Stimulated activated naive CD4-positive, alpha-beta T cell treated with Interleukin-2 at 50 U/mL for 16 hours (primary cell): ENCODE measurements around the gene LRRIQ1.

Source experiments
- DNase-seq: peaks from one replicate; lab custom pipeline; 2025; lab: John Stamatoyannopoulos, UW

LRRIQ1 gene

DNA sequence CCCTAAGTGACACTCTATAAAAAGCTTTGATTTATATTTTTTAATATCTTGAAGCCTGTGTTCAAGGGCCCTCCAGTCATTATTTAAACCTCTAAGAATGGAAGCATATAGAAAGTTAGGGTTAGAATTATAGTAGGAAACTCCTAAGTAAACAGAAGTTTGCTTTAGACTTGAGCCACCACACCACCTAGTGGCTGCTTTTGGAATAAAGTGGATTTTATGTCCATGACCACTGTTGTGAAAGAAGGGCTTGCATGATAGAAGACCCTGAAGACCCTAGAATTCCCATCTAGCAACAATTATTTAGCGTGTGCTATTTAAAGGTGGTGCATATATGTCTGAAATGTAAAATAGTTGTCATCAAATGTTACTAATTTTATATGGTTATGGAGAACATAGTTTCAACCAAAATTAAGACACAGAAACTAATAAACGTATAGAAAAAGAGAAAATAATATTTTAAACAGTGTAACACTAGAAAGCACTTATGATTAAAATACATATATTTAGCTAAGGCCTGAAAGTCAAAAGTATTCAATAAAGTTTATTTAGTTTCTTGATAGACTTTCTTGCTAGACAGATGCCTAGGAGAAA, 21.3 kb downstream of the LRRIQ1 start:
- DNase-seq = no peak

DNA sequence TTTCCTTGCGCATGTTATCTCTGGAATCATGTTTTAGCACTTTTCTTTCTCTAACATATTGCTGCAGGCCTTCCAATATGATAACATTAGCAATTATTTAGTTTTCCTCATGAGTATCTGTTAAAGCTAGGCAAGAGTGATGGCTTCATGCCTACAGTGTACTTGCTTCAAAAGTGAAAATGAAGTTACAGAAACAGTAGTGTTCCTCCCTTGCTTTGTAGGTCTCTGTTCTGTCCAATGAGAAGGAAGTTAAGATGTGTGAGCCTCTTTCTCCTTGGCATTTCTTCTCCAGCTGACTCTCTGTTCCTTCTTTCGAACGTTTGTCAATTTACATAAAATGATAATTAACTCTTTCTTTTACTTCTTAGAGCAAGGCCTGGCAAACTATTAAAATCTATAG, 22.2 kb downstream of the LRRIQ1 start:
- no peak for DNase-seq

DNA sequence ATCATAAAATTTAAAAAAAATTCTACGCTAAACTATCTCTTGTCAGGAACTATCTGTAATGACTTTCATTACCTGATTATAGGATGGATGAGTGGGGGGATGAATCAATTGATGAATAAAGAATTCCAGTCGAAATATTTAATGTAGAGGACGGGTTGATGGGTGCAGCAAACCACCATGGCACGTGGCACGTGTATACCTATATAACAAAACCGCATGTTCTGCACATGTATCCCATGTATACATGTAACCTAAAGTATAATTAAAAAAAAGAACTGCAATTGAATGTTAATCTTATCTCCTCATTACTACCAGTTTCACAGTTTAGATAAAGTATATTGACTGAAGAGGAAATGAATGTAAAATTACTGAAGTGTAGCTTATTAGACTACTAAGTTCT, 23.4 kb downstream of the LRRIQ1 start:
- DNase-seq = no peak

DNA sequence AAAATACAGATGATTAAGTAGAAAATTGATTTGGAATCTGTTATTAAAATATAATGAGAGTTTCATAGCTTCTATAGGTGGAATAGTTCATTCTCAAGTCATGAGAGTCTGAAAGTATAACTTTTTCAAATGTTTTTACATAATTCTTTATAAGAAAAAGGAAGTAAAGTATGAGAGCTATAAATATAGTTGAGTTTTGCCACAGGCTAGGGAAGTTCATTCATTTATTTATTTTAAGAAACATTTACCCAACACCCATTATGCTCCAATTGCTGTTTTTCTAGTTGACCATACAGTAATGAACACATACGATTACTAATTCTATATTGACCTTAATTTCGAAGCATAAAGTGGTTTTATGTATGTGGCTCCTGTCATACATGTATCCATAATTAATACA, 24.8 kb downstream of the LRRIQ1 start:
- no peak for DNase-seq

DNA sequence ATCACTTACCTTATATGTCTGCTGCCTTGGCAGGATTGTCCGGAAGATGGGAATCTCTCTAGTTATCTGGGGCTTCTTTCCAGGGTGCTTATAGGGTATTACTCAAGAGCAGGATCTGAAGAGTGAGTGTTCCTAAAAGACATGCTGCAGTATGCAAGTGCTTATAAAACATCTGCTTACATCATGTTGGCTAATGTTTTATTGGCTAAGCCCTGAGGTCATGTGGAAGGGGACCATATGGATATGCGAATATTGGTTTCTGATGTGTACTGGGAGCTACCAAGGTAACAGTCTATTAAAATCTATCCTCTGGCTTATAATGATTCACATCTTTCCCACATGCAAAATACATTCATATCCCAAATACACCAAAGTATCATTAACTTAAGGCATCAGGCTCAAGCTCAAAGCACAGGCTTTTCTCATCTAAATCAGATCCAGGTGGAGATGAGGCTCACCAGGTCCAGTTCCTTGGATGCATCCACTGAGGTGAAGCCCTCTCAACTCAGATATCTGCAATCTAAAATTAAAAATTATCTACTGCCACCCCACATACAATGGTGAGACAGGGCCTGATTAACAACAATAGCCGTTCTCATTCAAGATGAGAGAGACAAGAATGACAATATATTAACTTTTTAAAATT, 29.8 kb downstream of the LRRIQ1 start:
- no peak for DNase-seq

DNA sequence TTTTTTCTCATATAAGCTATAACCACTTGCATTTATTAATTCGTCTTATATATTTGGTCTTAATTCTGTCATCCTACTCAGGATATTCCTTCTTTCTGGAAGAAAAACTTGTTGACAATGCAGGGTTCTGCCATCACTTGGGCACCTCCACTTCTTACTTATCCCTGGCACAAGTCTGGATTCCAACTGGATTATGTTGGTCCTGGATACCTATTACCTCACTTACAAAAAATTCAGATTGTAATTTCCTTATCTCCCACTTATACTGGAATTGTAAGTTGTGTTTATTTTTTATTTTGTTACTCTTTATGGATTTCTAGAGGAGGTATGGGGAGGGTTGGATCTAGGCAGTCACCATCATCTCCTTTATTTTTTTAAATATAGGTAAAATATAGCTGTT, 36.7 kb downstream of the LRRIQ1 start:
- DNase-seq = no peak

DNA sequence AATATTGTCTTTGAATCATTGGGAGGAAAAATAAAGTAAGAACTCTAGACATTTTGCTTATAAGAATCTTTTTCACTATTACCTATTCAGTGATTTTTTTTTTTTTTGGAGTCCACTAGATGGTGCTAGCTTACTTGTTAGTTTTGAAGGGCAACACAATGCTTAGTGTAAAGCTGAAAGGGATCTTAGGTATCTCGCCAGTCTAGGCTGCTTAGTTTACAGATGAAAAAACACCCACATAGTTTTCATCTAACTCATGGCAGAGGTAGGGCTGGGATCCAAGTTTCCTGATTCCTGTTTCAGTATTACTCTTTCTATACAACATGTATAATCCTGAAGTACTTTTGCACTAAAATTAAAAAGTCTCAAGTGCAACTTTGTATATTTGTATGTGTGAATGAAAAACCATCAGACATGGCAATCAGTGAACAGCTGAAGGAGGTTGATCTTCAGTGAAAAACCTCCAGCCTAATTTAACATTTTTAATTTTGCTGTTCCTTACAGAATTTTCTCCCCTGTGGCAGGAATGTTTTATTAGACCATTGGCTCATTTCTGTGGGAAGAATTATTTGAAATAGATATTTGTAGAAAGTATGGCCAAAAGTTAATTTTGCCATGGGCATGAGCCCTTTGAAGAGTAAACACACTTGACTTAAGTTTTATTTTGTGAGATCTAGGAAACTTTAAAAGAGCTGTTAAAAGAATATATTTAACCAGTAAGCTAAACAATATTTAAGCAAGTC, 40.7 kb downstream of the LRRIQ1 start:
- DNase-seq = no peak

DNA sequence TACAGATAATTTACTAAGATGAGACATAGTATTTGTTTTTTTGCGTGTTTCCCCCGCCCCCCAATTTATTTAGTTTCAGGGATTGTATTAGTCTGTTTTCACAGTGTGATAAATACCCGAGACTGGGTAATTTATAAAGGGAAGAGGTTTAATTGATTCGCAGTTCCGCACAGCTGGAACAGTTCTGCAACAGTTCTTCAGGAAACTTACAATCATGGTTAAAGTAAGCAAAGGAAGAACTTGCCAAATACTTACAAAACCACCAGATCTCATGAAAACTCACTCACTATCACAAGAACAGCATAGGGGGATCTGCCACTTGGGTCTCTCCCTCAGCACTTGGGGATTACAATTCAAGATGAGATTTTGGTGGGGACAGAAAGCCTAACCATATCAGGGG, 48.9 kb downstream of the LRRIQ1 start:
- DNase-seq = no peak

DNA sequence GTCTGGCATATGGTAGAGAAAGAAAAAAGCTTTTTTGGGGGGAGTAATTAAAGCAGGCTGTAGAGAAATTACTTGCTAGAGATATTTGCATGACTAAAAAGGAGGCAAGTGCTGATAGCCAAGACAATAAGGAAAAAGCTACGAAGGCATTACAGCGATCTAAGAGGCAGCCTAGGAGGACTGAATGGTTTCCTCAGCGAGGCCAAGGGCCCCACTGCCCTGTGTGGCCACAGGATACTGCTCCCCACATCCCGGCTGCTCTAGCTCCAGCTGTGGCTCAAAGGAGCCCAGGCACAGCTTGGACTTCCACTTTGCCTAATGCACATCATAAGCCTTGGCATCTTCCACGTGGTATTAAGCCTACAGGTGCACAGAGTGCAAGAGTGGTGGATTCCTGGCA, 53.6 kb downstream of the LRRIQ1 start:
- DNase-seq = no peak

DNA sequence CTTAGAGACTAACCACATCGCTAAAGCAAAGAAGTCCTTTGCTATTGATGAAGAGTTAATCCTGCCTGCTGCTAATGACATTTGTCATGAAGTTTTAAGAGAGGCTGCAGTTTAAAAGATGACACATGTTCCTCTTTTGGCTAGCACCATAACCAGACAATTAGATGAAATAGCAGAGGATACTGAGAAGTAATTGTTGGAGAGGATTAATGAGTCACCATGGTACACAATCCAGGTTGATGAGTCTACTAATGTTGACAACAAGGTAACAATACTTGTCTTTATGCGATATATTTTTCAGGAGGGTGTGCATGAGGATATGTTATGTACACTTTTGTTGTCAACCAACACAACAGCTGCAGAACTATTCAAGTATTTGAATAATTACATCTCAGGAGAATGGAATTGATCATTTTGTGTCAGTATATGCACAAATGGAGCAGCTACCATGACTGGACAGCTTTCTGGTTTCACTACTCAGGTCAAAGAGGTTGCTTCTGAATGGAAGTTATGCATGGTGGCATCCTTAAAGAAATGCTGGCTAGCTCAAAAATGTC, 56.7 kb downstream of the LRRIQ1 start:
- DNase-seq = no peak

DNA sequence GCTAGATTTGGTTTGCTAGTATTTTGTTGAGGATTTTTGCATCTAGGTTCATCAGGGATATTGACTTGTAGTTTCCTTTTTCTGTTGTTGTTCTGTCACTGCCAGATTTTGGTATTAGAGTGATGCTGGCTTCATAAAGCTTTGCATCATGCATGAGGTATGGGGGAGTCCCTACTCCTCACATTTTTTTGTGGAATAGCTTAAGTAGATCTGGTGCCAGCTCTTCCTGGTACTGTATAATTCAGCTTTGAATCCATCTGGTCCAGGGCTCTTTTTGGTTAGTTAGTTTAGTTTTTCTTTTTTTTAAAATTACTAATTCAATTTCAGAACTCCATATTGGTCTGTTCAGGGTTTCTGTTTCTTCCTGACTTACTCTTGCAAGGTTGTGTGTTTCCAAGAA, 59.4 kb downstream of the LRRIQ1 start:
- DNase-seq = no peak

DNA sequence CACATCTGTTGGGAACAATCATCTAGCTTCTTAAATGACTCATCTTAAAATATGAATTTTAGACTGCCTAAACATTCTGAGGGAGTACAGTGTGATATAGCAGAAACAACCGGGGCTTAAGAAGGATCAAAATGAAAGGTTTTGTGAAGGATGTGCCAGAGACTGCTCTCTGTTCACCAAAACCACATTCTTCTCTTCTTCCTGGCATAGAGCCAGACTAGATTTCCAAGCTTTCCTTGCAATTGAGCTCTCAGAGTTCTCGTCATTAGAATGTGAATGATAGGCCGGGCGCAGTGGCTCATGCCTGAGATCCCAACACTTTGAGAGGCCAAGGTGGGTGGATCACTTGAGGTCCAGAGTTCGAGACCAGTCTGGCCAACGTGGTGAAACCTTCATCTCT, 94.5 kb downstream of the LRRIQ1 start:
- no peak for DNase-seq

DNA sequence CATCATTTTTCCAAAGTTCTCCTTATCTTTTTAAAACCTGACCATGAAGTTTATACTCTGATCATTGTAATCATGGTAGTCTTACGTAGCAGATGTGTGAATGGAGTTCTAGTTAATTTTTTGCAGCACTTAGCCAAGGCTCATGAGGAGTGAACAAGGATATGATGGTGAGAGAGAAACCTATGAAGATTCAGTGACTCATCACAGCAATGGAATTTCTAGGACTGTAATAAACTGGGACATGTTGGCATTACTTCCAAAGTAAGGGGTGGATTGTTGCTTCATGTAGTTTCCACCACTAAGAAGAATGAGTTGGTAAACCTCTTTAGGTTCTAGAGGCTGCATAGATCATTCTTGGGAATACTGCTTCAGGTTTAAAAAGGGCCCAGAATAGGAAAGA, 102.7 kb downstream of the LRRIQ1 start:
- no peak for DNase-seq

DNA sequence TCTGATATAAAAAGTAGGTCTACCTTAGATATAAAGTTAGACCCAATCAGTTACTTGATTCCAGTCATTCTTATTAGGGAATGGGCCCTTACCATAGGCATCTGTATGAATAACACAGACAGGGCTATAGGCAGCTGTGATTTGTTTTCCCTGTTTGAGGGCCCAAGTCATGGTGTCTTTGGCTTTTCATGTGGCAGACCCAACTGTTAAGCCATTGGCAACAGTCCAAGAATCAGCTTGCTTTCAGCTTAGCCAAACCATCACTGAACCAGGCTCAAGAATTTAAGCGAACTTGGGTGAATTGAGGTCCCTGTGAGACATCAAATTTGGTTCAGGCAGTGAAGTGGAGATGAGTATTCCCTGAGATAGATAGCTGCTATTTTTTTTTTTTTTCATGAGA, 111.2 kb downstream of the LRRIQ1 start:
- DNase-seq = no peak

DNA sequence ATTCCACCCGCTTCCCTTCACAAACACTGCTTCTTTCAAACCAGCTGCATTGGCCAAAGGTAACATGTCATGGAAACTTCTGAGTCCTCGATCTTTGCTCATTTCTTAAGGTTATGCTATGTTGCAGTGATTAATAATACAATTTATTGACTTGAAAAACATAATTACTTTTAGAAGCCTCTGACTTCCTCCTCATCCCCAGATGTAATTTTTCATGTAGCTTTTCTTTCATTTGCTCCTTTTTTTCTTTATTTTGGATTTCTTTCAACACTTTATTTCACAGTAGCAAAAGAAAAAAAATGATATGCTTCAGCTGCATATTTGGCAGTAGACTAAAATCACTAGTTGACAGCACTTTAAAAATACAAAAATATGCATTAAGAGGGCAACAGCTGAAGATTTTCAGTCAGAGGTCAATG, 116.2 kb downstream of the LRRIQ1 start:
- DNase-seq = no peak

DNA sequence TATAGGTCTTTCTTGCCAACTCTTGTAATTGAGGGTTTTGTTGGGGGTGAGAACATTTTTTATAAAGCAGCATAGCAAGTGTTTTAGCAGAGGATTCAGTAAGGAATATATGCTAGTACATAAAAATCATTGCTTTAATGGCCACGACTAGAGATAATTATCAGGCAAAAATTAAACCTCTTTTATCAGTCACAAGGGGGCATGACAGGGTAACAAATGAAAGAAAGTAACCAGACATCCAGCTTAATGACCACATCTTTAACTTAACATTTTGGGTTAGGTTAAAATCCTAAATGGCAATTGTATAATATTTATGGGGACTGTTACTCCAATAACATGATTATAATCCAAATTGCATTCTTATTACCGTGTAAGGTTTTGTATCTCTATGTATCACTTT, 119.6 kb downstream of the LRRIQ1 start:
- DNase-seq = no peak

DNA sequence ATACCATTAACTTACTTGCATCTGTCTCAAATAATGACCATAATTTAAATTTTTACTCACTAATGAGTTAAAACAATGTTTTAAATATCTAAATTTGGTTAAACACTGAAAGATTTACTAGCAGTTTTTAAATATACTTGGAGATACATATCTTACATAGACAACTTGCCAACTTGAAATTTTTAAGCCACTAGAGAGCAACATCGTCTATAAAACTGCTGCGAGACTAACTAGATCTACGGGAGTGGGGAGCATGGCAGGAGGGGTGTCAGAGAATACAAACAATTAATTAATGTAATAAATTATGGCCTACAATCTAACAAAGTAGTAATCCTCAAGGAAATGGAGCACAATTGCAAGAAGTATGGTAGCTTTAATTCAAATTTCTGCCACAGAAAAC, 120.4 kb downstream of the LRRIQ1 start:
- no peak for DNase-seq

DNA sequence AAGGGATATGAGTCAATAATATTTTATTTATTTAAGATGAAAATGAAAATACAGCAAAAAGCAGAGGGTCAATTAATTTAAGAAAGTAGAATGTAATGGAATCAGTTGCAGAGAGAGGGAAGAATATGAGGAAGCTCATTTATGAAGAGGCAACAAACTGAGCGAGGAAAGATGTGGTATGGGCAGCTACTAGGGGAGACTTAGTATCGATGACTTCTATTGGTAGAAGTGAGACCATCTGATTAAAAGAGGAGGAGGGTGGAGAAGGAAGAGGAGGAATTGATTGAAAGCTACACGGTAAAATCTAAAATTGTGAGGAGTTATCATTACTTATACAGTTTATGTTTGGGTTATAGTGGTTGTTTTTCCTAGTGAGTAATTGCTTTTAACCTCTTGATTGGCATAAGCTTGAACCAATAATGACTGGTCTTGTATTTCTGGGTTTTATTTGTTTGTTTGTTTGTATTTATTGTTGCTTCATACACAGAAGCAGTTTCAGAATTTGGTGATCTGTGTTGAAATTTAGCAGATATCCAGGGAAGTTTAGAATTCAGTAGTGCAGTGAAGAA, 121.0 kb downstream of the LRRIQ1 start:
- DNase-seq = no peak

DNA sequence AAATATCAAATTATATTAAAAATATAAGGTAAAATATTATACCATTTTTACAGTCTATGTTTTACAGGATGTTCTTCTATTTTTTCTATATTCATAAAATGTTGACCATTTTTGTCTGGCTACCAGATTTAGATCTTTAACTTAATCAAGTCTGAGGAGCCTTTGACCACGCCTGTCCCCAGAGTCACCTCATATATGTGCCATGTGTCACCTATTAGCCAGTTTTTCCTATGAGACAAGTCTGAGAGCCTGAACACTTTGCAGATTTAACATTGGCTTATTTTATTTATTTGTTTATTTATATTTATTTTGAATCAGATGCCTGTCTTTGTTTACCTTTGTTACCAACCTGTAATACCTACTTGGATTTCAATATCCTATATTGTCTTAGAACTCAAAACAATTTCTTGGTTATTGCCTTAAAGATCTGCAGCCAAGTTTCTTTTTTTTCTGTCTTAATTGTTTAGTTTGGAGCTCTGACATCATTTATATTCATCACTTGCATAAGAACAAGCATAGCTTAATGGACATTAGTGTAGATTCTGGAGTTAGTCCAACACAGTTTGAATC, 127.7 kb downstream of the LRRIQ1 start:
- no peak for DNase-seq

DNA sequence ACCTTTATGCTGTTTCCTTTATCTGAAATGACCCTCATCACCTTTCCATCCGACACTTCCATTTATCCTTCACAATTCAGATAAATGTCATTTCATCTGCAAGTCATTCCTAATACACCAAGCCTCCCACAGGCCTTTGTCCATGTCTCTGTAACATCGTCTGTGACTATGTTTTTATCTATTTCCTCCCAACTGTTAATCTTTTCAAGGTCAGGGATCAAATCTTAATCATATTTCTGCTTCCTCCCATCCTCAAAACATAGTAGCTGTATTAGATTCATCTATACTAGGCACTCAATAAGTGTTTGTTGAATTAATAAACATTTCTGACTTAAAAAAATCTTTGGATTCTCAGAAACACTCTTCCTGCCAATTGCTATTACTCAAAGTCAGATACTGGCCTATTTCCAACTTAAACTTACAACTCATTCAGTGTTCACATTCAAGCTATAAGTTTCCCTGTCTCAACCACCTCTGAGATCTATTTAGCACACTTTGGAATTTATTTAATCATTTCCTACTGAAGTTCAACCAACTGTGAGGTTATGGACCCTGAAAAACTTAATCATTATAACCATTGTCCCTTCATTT, 143.6 kb downstream of the LRRIQ1 start:
- DNase-seq = no peak

DNA sequence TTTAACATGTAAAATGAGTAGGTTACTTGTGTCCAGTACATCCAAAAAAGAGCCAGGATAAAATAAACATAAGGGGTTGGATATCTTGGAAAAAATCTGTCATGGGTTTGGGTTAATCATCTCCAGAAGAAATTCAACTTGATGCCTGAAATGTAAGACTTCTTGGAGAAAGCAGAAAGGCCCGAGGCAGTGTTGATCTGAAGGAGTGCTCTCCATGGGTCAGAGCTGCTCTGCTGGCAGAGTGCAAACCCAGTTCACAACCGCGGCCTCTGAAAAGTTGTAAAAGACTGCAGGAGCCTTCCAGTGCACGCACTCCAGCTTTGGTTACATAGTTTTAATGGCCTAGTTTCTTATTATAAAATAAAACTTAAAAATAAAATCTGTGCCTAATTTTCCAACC, 146.5 kb downstream of the LRRIQ1 start:
- DNase-seq = no peak

DNA sequence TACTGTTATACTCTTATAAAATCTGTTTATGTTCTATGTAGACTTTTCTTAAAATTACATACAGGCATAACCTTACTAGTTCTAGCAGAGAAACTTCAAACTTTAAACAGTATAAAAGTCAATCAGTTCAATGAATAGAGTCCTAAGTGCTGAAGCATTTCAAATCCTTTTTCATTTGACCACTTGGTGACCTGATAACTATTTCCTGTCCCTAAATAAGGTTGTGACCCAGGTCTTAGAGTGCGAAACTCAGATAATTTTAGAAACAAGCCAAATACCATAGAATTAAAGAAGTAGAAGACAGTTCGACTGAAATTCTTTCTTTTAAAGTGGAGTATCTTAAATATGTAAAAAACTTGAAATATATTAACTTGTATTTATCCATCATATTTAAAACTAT, 147.7 kb downstream of the LRRIQ1 start:
- DNase-seq = no peak
